H9 (cell line): ENCODE data around the gene GOLGA3. TPM values are rescaled to one million over a fixed set of nuclear protein-coding genes. Genes with fewer than 3 reads are reported as not detected.
A peak's percentile ranks its signal among the peaks of the same experiment; 100 is the strongest.

Source experiments
- DNase-seq: peaks from one replicate; pipeline ENCODE4 v3.0.0-alpha.2; 2017
- H2AFZ ChIP-seq: one replicate; pipeline ENCODE4 v1.6.1; 2013; ENCODE audit warnings: mild to moderate bottlenecking, low read length, control low read depth, moderate library complexity
- H2AK5ac ChIP-seq: 2 replicates; pipeline ENCODE4 v1.6.1; 2013; ENCODE audit warnings: low read length, control low read depth, mixed read lengths; ENCODE audit not compliant: insufficient read length
- H2BK120ac ChIP-seq: one replicate; pipeline ENCODE4 v1.6.1; 2013; ENCODE audit warnings: low read depth, mild to moderate bottlenecking, low read length, control low read depth, inconsistent platforms; ENCODE audit not compliant: poor library complexity, severe bottlenecking
- H2BK12ac ChIP-seq: 2 replicates; pipeline ENCODE4 v1.6.1; 2013; ENCODE audit warnings: low read length, control low read depth, mixed read lengths, low read depth; ENCODE audit not compliant: insufficient read length
- H2BK15ac ChIP-seq: 2 replicates; pipeline ENCODE4 v1.6.1; 2013; ENCODE audit warnings: low read depth, low read length, control low read depth
- H2BK20ac ChIP-seq: one replicate; pipeline ENCODE4 v1.6.1; 2013; ENCODE audit warnings: low read depth, mild to moderate bottlenecking, low read length, control low read depth, inconsistent platforms; ENCODE audit not compliant: poor library complexity, severe bottlenecking
- H2BK5ac ChIP-seq: 2 replicates; pipeline ENCODE4 v1.6.1; 2013; ENCODE audit warnings: low read length, control low read depth, mixed read lengths; ENCODE audit not compliant: insufficient read length
- H3K14ac ChIP-seq: 2 replicates; pipeline ENCODE4 v1.6.1; 2013; ENCODE audit warnings: low read length, control low read depth; ENCODE audit not compliant: insufficient read depth
- H3K18ac ChIP-seq: 2 replicates; pipeline ENCODE4 v1.6.1; 2013; ENCODE audit warnings: low read depth, mild to moderate bottlenecking, mixed read lengths, low read length, control low read depth; ENCODE audit not compliant: insufficient read length
- H3K23ac ChIP-seq: 2 replicates; pipeline ENCODE4 v1.6.1; 2013; ENCODE audit warnings: low read length, control low read depth, mixed read lengths, low read depth; ENCODE audit not compliant: insufficient read length
- H3K23me2 ChIP-seq: 2 replicates; pipeline ENCODE4 v1.6.1; 2013; ENCODE audit warnings: low read depth, mild to moderate bottlenecking, mixed read lengths, low read length, control low read depth; ENCODE audit not compliant: insufficient read length, poor library complexity, severe bottlenecking
- H3K27ac ChIP-seq: 2 replicates; pipeline ENCODE4 v1.5.1; 2013; ENCODE audit warnings: low read length, control low read depth, mixed read lengths, low read depth; ENCODE audit not compliant: insufficient read length
- H3K27me3 ChIP-seq: 2 replicates; pipeline ENCODE4 v1.6.1; 2013; ENCODE audit warnings: low read length, control low read depth, inconsistent platforms; ENCODE audit not compliant: insufficient read depth
- H3K4ac ChIP-seq: 2 replicates; pipeline ENCODE4 v1.6.1; 2013; ENCODE audit warnings: low read depth, mild to moderate bottlenecking, control low read depth, inconsistent platforms, low read length, moderate library complexity
- H3K4me1 ChIP-seq: 2 replicates; pipeline ENCODE4 v1.6.1; 2013; ENCODE audit warnings: low read length, control low read depth, inconsistent platforms; ENCODE audit not compliant: insufficient read depth
- H3K4me2 ChIP-seq: 2 replicates; pipeline ENCODE4 v1.6.1; 2013; ENCODE audit warnings: low read length, control low read depth, mixed read lengths; ENCODE audit not compliant: insufficient read length, insufficient read depth
- H3K56ac ChIP-seq: 2 replicates; pipeline ENCODE4 v1.6.1; 2013; ENCODE audit warnings: low read depth, mild to moderate bottlenecking, mixed read lengths, low read length, control low read depth; ENCODE audit not compliant: insufficient read length
- H3K79me1 ChIP-seq: 2 replicates; pipeline ENCODE4 v1.6.1; 2013; ENCODE audit warnings: low read depth, mild to moderate bottlenecking, moderate library complexity, low read length, control low read depth, inconsistent platforms; ENCODE audit not compliant: insufficient read depth, poor library complexity, severe bottlenecking
- H3K79me2 ChIP-seq: 2 replicates; pipeline ENCODE4 v1.6.1; 2013; ENCODE audit warnings: low read length, control low read depth, inconsistent platforms; ENCODE audit not compliant: insufficient read depth
- H3K9ac ChIP-seq: 2 replicates; pipeline ENCODE4 v1.6.1; 2013; ENCODE audit warnings: low read length, control low read depth, mixed read lengths; ENCODE audit not compliant: insufficient read length; ENCODE audit errors: extremely low read depth
- H3K9me3 ChIP-seq: one replicate; pipeline ENCODE4 v1.6.1; 2013; ENCODE audit warnings: low read depth, low read length, inconsistent platforms; ENCODE audit not compliant: control insufficient read depth
- H3T11ph ChIP-seq: one replicate; pipeline ENCODE4 v1.6.1; 2013; ENCODE audit warnings: mild to moderate bottlenecking, low read length, control low read depth, inconsistent platforms
- H4K20me1 ChIP-seq: one replicate; pipeline ENCODE4 v1.6.1; 2013; ENCODE audit not compliant: control insufficient read depth, insufficient read length, insufficient read depth
- H4K5ac ChIP-seq: 2 replicates; pipeline ENCODE4 v1.6.1; 2013; ENCODE audit warnings: low read depth, mild to moderate bottlenecking, mixed read lengths, low read length, control low read depth; ENCODE audit not compliant: insufficient read length
- H4K8ac ChIP-seq: replicated peaks from 2 replicates; pipeline ENCODE4 v1.6.1; 2013; ENCODE audit warnings: low read length, control low read depth, mixed read lengths, low read depth; ENCODE audit not compliant: insufficient read length
- H4K91ac ChIP-seq: 2 replicates; pipeline ENCODE4 v1.6.1; 2013; ENCODE audit warnings: low read depth, mild to moderate bottlenecking, moderate library complexity, mixed read lengths, low read length, control low read depth; ENCODE audit not compliant: insufficient read length
- H3K27ac Mint-ChIP-seq, 3 experiments: 2 replicates in 2 of 3; 3 replicates in 1 of 3; pipeline ENCODE4 v1.8.0; 2020 to 2021; ENCODE audit warnings: mixed read lengths in 3 of 3, mild to moderate bottlenecking in 1 of 3, moderate library complexity in 1 of 3
- H3K27me3 Mint-ChIP-seq: 2 replicates; pipeline ENCODE4 v1.8.0; 2021; ENCODE audit warnings: low read depth, mild to moderate bottlenecking, moderate library complexity, mixed read lengths
- H3K36me3 Mint-ChIP-seq, 3 experiments: 2 replicates in 2 of 3; 3 replicates in 1 of 3; pipeline ENCODE4 v1.8.0; 2020 to 2021; ENCODE audit warnings: low read depth in 3 of 3, mixed read lengths in 3 of 3; ENCODE audit not compliant: insufficient read depth in 1 of 3
- H3K4me1 Mint-ChIP-seq, 2 experiments: 2 replicates each; pipeline ENCODE4 v1.8.0; 2020; ENCODE audit warnings: mixed read lengths in 2 of 2
- H3K4me3 Mint-ChIP-seq, 2 experiments: 2 replicates in 1 of 2; 3 replicates in 1 of 2; pipeline ENCODE4 v1.8.0; 2020 to 2021; ENCODE audit warnings: mild to moderate bottlenecking in 2 of 2, mixed read lengths in 2 of 2, moderate library complexity in 1 of 2
- H3K9me3 Mint-ChIP-seq, 2 experiments: 2 replicates in 1 of 2; 3 replicates in 1 of 2; pipeline ENCODE4 v1.8.0; 2020; ENCODE audit warnings: mild to moderate bottlenecking in 2 of 2, mixed read lengths in 2 of 2, moderate library complexity in 1 of 2
- WGBS: extraction: QIAGEN DNeasy Blood & Tissue Kit; methylation state at CpG from one replicate; pipeline ENCODE4 v1.1.7; 2013; ENCODE audit warnings: missing lambda C conversion rate, low lambda C conversion rate, mixed read lengths; ENCODE audit not compliant: insufficient read length; ENCODE audit errors: extremely low coverage; 5-methylcytosine and 5-hydroxymethylcytosine counted together
- total RNA-seq: library from RNA; stranded (reverse); gene quantifications from 2 replicates; pipeline ENCODE4 v1.2.1, GENCODE V29; 2021
- TF ChIP-seq, protein P1 (sequence below): fragments of 200-600 bp; sonication (generic); conservative IDR thresholded peaks from 3 replicates; pipeline ENCODE4 v1.8.0; 2021; ENCODE audit warnings: antibody characterized with exemption, mild to moderate bottlenecking

The GOLGA3 gene
- total RNA-seq, 1 experiment from 2014 or later = 40.1 TPM

DNA sequence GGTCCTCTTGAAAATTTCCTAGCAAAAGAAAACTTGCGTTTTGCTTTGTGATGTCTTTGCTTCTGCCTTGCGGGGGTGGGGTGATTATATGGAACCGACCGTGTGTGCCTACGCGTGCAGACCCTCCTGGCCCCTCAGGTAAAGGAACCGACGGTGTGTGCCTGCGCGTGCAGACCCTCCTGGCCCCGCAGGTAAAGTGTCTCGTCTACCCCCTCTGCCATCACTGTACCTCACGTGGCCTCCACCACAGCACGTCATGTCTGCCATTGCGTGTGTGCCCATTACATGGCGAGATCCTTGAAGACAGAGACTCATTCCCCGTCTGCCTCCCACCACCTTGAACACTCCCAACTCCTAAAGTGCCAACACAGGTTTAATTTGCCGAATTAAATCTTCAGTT is 3.6 kb downstream of the GOLGA3 start:
- no peak overlapping the region for H2BK12ac ChIP-seq
- no peak for DNase-seq

More for the DNA sequence above, 3.6 kb downstream of the GOLGA3 start:
- Histone ChIP-seq H4K91ac (no peak overlapping the region), H3K4me1 (no peaks in the 10 kb centered on the region), H4K5ac (no peak overlapping the region), H2BK15ac (no peak overlapping the region), H3K4ac (no peak overlapping the region), H2BK5ac (no peak overlapping the region), H3K27ac (no peak overlapping the region), H2AK5ac (no peak overlapping the region), H2AFZ (no peak overlapping the region), H4K8ac (no peak overlapping the region), H4K20me1 (no peaks in the 10 kb centered on the region), H3K14ac (no peak overlapping the region), H3K79me2 (peaks cover 6% of the 10 kb centered on the region; the same call in 1 of the 2 replicates), H3T11ph (no peak overlapping the region), H2BK20ac (no peak overlapping the region), H3K9ac (no peak overlapping the region), H3K23ac (no peak overlapping the region), H3K4me2 (no peak overlapping the region), H2BK120ac (no peak overlapping the region), H3K18ac (no peak overlapping the region), H3K79me1 (peaks cover 12% of the 10 kb centered on the region), H3K23me2 (peaks cover 11% of the 10 kb centered on the region), H3K27me3 (no peaks in the 10 kb centered on the region), H3K56ac (no peak overlapping the region), H3K9me3 (no peaks in the 10 kb centered on the region)
- peaks cover 21 to 54% (median 52%) of the 10 kb centered on the region in 3 experiments; a peak in 6 of 7 replicates for H3K36me3 Mint-ChIP-seq
- H3K27ac Mint-ChIP-seq = no peak overlapping the region
- H3K4me3 Mint-ChIP-seq = peak overlapping the region in 1 of 2 experiments; percentile 12; a peak in 1 of 5 replicates
- H3K27me3 Mint-ChIP-seq = no peaks in the 10 kb centered on the region; the same call in 1 of the 2 replicates
- no peaks in the 10 kb centered on the region for H3K9me3 Mint-ChIP-seq
- peaks cover 12 to 15% of the 10 kb centered on the region in 2 experiments for H3K4me1 Mint-ChIP-seq
- no CpG with 5 or more reads among the region's 18 CpGs for WGBS
- TF ChIP-seq, protein P1, sequence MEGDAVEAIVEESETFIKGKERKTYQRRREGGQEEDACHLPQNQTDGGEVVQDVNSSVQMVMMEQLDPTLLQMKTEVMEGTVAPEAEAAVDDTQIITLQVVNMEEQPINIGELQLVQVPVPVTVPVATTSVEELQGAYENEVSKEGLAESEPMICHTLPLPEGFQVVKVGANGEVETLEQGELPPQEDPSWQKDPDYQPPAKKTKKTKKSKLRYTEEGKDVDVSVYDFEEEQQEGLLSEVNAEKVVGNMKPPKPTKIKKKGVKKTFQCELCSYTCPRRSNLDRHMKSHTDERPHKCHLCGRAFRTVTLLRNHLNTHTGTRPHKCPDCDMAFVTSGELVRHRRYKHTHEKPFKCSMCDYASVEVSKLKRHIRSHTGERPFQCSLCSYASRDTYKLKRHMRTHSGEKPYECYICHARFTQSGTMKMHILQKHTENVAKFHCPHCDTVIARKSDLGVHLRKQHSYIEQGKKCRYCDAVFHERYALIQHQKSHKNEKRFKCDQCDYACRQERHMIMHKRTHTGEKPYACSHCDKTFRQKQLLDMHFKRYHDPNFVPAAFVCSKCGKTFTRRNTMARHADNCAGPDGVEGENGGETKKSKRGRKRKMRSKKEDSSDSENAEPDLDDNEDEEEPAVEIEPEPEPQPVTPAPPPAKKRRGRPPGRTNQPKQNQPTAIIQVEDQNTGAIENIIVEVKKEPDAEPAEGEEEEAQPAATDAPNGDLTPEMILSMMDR = no peak
